Umbilical cord (tissue), 2 donors: ENCODE data around the gene CAB39. TPM values are rescaled to one million over a fixed set of nuclear protein-coding genes. Genes with fewer than 3 reads are reported as not detected.
"Not testable (repeated sequence)": the region's sequence is repeated elsewhere in the genome, so short reads cannot be mapped to it uniquely, and the experiment has no call there.

Source experiments
- DNase-seq: peaks from one replicate; pipeline ENCODE4 v3.0.0-alpha.2; 2015; ENCODE audit warnings: low spot score
- total RNA-seq: library from RNA; depleted of rRNA; stranded (reverse); fragments of >200 nt; gene quantifications from one replicate; pipeline ENCODE4 v1.2.3, GENCODE V29; 2014; ENCODE audit warnings: low replicate concordance; ENCODE audit not compliant: insufficient read depth

Gene CAB39
- total RNA-seq, 1 donor from 2014 or later, result 66.4 TPM

GRCh38 chr2:230684270-230685168 is 28.1 kb upstream of the CAB39 start:
- no peak for DNase-seq

- peak; percentile 73 for DNase-seq
Observed at GRCh38 chr2:230685178-230685577, 27.5 kb upstream of the CAB39 start.

GRCh38 chr2:230687498-230687897 is 25.1 kb upstream of the CAB39 start:
- no peak for DNase-seq

- no peak for DNase-seq
Observed at GRCh38 chr2:230688490-230688889, 24.2 kb upstream of the CAB39 start.

GRCh38 chr2:230690439-230690838 is 22.2 kb upstream of the CAB39 start:
- peak; percentile 68 for DNase-seq

- DNase-seq, result peak; percentile 39
Observed at GRCh38 chr2:230691005-230691647, 21.5 kb upstream of the CAB39 start.

GRCh38 chr2:230692760-230693159 is 19.9 kb upstream of the CAB39 start:
- no peak for DNase-seq

GRCh38 chr2:230693411-230693810 is 19.2 kb upstream of the CAB39 start:
- no peak for DNase-seq

GRCh38 chr2:230694241-230694640 is 18.4 kb upstream of the CAB39 start:
- no peak for DNase-seq

GRCh38 chr2:230695551-230695950 is 17.1 kb upstream of the CAB39 start:
- peak; percentile 22 for DNase-seq

GRCh38 chr2:230696670-230697069 is 16.0 kb upstream of the CAB39 start:
- no peak for DNase-seq

- DNase-seq, result no peak
Observed at GRCh38 chr2:230697676-230698075, 15.0 kb upstream of the CAB39 start.

GRCh38 chr2:230698753-230699152 is 13.9 kb upstream of the CAB39 start:
- not testable (repeated sequence) for DNase-seq

GRCh38 chr2:230700447-230700846 is 12.2 kb upstream of the CAB39 start:
- no peak for DNase-seq

- DNase-seq, result no peak
Observed at GRCh38 chr2:230701308-230701707, 11.3 kb upstream of the CAB39 start.

GRCh38 chr2:230702457-230702856 is 10.2 kb upstream of the CAB39 start:
- not testable (repeated sequence) for DNase-seq

GRCh38 chr2:230703514-230703913 is 9.1 kb upstream of the CAB39 start:
- DNase-seq, result no peak

GRCh38 chr2:230706053-230706521 is 6.6 kb upstream of the CAB39 start:
- no peak for DNase-seq

- no peak for DNase-seq
Observed at GRCh38 chr2:230706966-230707365, 5.7 kb upstream of the CAB39 start.

GRCh38 chr2:230708204-230708603 is 4.4 kb upstream of the CAB39 start:
- DNase-seq, result no peak

GRCh38 chr2:230711224-230711623 is 1.4 kb upstream of the CAB39 start:
- DNase-seq, result no peak

GRCh38 chr2:230713331-230714135 is 891 bp downstream of the CAB39 start:
- no peak for DNase-seq
